Measurements from ENCODE around the gene PHC3.

DNA sequence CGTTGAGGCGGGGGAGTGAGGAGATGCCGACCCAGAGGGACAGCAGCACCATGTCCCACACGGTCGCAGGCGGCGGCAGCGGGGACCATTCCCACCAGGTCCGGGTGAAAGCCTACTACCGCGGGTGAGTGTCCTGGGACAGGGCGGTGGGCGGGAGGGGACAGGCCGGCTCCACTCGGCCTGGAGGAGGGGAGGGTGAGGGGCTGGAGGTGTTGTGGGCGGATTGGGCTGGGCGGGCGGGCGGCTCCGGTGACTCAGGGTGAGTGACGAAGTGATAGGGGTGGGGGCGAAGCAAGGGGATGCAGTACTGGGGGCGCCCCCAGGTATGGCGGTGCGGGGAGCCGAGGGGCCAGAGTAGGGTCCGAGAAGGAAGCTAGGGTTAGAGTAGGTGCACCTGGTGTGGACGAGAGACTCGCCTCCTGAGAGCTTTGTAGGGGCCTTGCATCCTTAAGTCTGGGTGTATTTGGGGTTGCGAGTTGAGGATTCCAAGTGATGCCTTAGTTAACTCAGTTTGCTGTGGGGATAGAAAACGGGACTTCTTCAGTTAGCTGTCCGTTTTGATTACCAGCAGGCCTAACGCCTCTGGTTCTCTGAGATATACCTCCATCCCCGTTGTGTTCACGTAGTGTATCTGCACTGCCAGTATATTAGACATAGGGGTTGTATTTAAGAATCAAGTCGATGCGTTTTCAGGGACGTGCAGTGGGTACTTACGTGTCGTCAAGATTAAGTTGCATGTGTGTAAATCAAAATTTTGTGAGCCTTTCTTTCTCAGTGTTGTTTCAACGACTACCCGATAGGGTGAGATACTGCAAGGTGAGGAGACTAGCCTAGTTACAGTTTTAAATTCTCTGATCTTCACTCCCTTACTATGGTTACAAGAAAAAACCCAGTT lies 41.4 kb upstream of the PHC3 start:
- TF ChIP-seq, protein P1, sequence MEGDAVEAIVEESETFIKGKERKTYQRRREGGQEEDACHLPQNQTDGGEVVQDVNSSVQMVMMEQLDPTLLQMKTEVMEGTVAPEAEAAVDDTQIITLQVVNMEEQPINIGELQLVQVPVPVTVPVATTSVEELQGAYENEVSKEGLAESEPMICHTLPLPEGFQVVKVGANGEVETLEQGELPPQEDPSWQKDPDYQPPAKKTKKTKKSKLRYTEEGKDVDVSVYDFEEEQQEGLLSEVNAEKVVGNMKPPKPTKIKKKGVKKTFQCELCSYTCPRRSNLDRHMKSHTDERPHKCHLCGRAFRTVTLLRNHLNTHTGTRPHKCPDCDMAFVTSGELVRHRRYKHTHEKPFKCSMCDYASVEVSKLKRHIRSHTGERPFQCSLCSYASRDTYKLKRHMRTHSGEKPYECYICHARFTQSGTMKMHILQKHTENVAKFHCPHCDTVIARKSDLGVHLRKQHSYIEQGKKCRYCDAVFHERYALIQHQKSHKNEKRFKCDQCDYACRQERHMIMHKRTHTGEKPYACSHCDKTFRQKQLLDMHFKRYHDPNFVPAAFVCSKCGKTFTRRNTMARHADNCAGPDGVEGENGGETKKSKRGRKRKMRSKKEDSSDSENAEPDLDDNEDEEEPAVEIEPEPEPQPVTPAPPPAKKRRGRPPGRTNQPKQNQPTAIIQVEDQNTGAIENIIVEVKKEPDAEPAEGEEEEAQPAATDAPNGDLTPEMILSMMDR (IDR thresholded peaks at IDR 0.05): no peak
- TF ChIP-seq POLR2A (IDR thresholded peaks at IDR 0.05): no peak
